CMK (cell line): ENCODE results near the gene FAM124A.

Experiments used
- DNase-seq: peaks from one replicate; pipeline ENCODE4 v3.0.0-alpha.2; 2010; ENCODE audit warnings: low read depth

FAM124A gene

DNA sequence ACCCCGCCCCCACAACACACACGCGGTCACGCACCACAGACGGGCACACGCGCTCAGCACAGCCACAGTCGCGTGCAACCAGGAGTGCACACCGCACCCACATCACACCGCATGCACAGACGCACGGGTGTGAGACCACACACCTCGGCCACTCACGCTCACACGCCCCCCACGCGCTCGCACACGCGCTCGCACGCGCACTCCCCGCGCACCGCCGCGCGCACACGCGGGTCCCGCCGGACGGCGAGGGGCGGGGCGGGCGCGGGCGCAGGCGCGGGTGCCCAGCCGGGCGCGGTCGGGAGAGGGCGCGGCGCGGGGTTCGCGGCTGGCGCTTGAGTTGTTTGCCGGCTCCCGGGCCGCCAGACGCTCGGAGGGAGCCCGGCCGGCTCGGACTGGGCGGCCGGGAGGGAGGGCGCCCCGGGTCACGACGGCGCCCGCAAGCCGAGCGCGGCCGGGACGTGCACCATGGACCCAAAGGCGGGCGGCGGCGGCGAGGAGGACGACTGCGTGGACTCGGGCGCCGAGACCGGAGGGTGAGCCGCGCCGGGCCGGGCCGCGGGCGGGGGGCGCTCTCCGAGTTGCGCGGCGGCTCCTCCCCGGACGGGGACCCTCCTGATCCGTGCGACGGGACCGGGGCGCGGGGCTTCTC is at the start of gene FAM124A:
Gene FAM124A (plus strand): TSS at position 362 of the 649 bp plus-strand sequence. CDS start 104 bp downstream, at position 466.
- peak; percentile 24 for DNase-seq

DNA sequence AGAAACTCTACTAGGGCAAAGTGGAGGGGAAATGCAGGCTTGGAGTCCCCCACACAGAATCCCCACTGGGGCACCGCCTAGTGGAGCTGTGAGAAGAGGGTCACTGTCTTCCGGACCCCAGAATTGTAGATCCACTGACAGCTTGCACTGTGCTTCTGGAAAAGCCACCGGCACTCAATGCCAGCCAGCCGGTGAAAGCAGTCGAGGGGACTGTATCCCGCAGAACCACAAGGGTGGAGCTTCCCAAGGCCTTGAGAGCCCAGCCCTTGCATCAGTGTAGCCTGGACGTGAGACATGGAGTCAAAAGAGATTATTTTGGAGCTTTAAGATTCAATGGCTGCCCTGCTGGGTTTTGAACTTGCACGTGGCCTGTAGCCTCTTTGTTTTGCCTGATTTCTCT is 47.2 kb upstream of the FAM124A start:
- DNase-seq: no peak

- DNase-seq: no peak
Measured at GRCh38 chr13:51175639-51176038, 46.6 kb upstream of the FAM124A start.

- no peak for DNase-seq
Measured at GRCh38 chr13:51177188-51177587, 45.0 kb upstream of the FAM124A start.

DNA sequence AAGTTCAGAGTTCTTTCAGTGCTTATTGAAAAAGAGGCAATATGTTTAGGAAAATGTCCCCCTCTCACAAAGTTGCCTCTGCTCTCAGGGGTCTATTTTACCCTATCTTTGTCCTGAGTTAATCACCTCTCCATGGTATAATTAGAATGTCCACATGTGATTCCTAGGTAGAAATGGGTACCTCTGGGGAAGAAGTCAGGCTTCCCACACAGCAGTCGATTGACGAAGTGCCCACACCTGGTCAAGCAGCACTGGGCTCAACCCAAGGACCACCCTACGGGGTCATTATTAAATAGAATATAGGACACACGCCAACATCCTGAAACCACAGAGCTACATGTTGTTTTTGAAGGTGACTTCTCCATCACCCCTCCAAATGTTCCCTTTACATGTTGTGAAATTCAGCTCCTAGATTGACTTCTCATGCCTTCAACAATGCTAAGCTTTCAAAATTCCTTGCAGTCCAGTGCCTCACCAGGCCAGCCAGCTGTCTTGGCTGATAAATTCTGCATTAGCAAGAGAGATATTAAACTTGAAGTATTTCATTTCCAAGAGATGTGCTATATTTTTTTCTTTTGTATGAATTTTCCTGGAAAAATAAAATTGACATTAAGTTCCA is 43.6 kb upstream of the FAM124A start:
- no peak for DNase-seq

- DNase-seq: no peak
Measured at GRCh38 chr13:51179432-51179971, 42.7 kb upstream of the FAM124A start.

GRCh38 chr13:51180853-51181511 is 41.2 kb upstream of the FAM124A start:
- DNase-seq: no peak

DNA sequence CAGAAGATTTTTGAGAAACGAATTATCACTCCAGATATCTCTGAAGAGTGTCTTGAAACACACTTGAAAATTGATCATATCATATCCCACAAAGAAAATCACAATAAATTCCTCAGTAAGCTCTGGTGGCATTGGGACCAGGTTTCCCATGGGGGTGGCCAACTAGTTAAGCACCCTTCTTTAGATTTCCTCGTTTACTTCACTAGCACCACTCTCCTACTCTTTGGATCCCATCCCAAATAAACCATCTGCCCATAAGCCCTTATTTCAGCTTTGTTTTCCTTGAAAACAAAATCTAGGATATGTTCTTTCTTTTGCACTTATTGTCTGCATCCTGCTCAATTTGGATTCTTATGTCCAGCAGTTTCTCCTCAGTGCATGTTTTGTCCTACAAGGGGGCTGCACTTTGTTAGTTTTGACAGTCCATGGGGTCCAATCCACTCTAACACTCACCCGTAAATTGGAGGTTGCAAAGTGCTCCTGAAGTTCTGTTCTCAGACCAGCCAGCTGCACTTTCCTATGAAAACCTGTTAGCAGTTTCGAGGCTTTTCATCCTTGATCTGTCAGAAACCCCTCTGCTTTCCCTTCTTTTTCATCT is 40.3 kb upstream of the FAM124A start:
- DNase-seq: no peak

- DNase-seq: no peak
Measured at GRCh38 chr13:51191743-51192142, 30.5 kb upstream of the FAM124A start.

- DNase-seq: no peak
Measured at GRCh38 chr13:51192348-51192747, 29.9 kb upstream of the FAM124A start.

- no peak for DNase-seq
Measured at GRCh38 chr13:51193387-51193786, 28.8 kb upstream of the FAM124A start.

DNA sequence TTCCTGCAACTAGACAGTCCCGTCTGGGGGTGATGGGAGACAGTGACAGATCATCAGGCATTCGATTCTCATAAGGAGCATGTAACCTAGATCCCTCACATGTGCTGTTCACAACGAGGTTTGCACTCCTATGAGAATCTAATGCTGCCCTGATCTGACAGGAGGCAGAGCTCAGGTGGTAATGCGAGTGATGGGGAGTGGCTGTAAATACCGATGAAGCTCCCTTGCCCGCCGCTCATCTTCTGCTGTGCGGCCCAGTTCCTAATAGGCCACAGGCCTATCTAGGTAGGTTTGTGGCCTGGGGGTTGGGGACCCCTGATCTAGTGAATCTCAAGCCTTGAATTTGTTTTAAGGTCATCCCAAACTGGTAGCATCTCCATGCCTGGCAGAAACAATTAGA is 27.3 kb upstream of the FAM124A start:
- DNase-seq: no peak

DNA sequence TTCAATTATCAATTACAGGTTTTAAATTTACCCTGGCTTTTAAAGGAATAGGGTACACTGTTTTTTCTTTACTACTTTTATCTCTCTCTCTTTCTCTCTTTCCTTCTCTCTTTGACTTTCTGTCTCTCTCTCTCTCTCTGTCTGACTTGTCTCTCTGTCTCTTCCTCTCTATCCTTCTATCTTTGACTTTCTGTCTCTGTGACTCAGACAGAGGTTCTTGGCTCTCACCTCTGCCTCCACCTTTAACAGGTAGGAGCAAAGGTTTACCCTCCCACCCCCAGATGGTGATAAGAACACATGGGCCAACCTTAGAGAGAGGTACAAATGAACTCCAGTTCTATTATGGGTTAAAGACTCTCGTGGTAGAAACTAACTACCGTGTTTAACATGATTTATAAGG is 20.3 kb upstream of the FAM124A start:
- no peak for DNase-seq

- DNase-seq: no peak
Measured at GRCh38 chr13:51202477-51203046, 19.6 kb upstream of the FAM124A start.

- DNase-seq: no peak
Measured at GRCh38 chr13:51206584-51206983, 15.6 kb upstream of the FAM124A start.

GRCh38 chr13:51207881-51208280 is 14.3 kb upstream of the FAM124A start:
- no peak for DNase-seq

DNA sequence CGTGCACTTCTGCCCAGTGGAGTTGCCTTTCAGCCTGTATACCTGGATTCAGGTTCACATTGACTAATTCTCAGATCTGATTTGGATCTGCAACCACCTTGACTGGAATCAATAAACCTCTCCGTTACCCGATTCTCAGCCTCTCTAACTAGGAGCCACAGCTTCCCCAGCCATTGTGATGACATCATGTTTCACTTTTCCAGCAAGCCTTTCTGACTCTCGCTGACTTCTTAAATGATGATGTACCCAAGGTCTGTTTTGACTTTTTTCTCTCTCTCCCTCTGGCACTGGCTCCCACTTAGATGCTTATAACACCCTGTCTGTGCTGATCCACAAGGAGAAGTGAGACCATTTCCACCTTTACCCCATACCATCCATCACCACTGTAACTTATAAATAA is 13.5 kb upstream of the FAM124A start:
- no peak for DNase-seq

DNA sequence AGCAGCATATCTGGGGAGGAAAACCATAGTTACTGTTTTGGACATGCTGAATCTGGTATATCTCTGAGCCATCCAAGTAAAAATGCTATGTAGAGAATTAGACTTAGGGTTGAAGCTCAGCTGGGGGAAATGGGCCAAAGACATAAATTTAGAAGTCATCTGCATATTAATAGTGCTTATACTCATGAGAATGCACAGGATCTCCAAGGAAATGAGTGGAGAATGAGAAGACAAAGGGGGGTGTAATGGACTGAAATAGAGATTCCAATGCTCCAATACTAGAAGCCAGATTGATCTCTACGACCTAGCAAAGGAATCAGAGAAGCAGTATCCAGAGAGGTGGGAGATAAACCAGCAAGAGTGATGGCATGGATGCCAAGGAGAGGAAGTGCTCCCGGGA is 10.3 kb upstream of the FAM124A start:
- no peak for DNase-seq

DNA sequence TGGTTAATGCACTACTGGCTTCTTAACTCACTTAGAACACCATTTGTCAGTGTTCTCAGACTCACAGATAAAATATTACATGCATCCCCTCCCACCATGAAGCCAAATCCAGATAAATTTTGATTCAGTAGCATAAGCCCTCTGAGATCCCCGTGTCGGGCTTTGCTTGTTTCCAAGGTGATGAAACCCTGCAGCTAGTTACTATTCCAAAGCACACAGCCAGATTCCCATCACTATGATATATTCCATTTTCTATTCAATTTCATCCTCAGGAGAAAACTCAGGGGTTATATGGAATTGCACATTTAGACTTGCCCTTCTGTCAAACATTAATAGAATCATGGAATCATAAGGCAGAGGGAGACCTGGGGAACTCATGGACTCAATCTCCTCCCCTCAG is 9.4 kb upstream of the FAM124A start:
- no peak for DNase-seq

- no peak for DNase-seq
Measured at GRCh38 chr13:51213173-51213728, 8.9 kb upstream of the FAM124A start.

- DNase-seq: no peak
Measured at GRCh38 chr13:51218626-51219025, 3.6 kb upstream of the FAM124A start.

DNA sequence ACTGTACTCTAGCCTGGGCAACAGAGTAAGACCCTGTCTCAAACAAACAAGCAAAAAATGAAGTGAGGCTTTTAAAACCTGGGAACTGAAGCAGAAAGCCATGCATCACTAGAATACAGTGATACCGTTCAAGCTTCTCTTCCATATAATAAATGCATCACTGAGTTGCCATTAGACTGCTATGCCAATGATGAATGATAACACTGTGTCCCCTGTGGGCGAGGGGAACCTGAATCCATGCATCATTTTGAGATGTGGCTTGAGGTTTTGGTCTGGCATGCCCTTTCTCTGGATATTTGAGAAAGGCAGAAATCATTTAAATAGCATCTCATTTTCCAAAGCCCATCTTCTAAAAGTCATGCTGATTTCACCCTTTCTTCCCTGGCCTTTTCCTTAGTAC is 1.5 kb upstream of the FAM124A start:
- no peak for DNase-seq
